ENCODE results near the gene FSTL4. TPM values are rescaled to one million over a fixed set of nuclear protein-coding genes. Genes with fewer than 3 reads are reported as not detected.

FSTL4 gene
- total RNA-seq, 4 donors from 2014 or later: 0.18 to 0.27 (median 0.20) TPM; not detected in 1

- DNase-seq (no peak), ATAC-seq (no peak)
- Histone ChIP-seq H3K27ac (no peak overlapping the region), H3K36me3 (no peaks in the 10 kb centered on the region), H3K9me3 (no peaks in the 10 kb centered on the region), H3K4me1 (peaks cover 8 to 13% of the 10 kb centered on the region in 2 donors), H3K27me3 (no peaks in the 10 kb centered on the region), H3K4me3 (no peak overlapping the region)
- TF ChIP-seq CTCF (IDR thresholded peaks at IDR 0.05 in 4 of 5, conservative IDR thresholded peaks at IDR 0.05 in 1 of 5) (no peak), POLR2A (IDR thresholded peaks at IDR 0.05) (no peak)
- intact Hi-C loops (cut with DNase I; ENCODE audit: low total_unique reads) (no loop called here), in situ Hi-C loops (cut with MboI; ENCODE audit: low sequenced_read_pairs in 4 of 4) (no loop called here)
These were observed 384.0 kb downstream of the FSTL4 start for GRCh38 chr5:133228316-133228715.

DNA sequence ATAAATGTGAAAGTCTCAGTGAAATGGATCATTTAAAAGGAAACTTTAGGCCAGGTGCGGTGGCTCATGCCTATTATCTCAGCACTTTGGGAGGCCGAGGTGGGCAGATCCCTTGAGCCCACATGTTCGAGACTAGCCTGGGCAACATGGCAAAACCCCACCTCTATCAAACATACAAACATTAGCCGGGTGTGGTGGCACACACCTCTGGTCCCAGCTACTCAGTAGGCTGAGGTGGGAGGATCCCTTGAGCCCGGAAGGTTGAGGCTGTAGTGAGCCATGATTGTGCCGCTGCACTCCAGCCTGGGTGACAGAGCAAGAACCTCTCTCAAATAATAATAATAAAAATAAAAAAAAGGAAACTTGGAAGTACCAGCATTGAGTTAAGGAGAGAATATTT is 384.4 kb downstream of the FSTL4 start:
- Histone ChIP-seq H3K4me1 (peaks cover 8 to 13% of the 10 kb centered on the region in 2 donors), H3K9me3 (no peaks in the 10 kb centered on the region), H3K4me3 (no peak overlapping the region), H3K27ac (no peak overlapping the region), H3K36me3 (no peaks in the 10 kb centered on the region), H3K27me3 (no peaks in the 10 kb centered on the region)
- in situ Hi-C loops (cut with MboI; ENCODE audit: low sequenced_read_pairs in 4 of 4): no loop called here
- DNase-seq (no peak), ATAC-seq (no peak)
- intact Hi-C loops (cut with DNase I; ENCODE audit: low total_unique reads): loop anchor here (2.0 kb wide), 2 partner anchors 17 to 59 kb away; no protein-coding TSS in a partner anchor
- TF ChIP-seq POLR2A (IDR thresholded peaks at IDR 0.05) (no peak), CTCF (IDR thresholded peaks at IDR 0.05 in 4 of 5, conservative IDR thresholded peaks at IDR 0.05 in 1 of 5) (no peak)

- Histone ChIP-seq H3K4me1 (peaks cover 8 to 13% of the 10 kb centered on the region in 2 donors), H3K27me3 (no peaks in the 10 kb centered on the region), H3K36me3 (no peaks in the 10 kb centered on the region), H3K9me3 (no peaks in the 10 kb centered on the region), H3K27ac (no peak overlapping the region), H3K4me3 (no peak overlapping the region)
- no peak for DNase-seq
- intact Hi-C loops (cut with DNase I; ENCODE audit: low total_unique reads): loop anchor here (2.0 kb wide), 2 partner anchors 18 to 60 kb away; no protein-coding TSS in a partner anchor
- ATAC-seq: no peak
- in situ Hi-C loops (cut with MboI; ENCODE audit: low sequenced_read_pairs in 4 of 4): no loop called here
- TF ChIP-seq CTCF (IDR thresholded peaks at IDR 0.05 in 4 of 5, conservative IDR thresholded peaks at IDR 0.05 in 1 of 5) (no peak), POLR2A (IDR thresholded peaks at IDR 0.05) (no peak)
These were observed 385.3 kb downstream of the FSTL4 start for GRCh38 chr5:133227082-133227481.

- Histone ChIP-seq H3K4me3 (no peak overlapping the region), H3K36me3 (no peaks in the 10 kb centered on the region), H3K4me1 (peaks cover 8 to 13% of the 10 kb centered on the region in 2 donors), H3K27me3 (no peaks in the 10 kb centered on the region), H3K9me3 (no peaks in the 10 kb centered on the region), H3K27ac (peak overlapping the region; percentile 69 to 84 (median 75))
- in situ Hi-C loops (cut with MboI; ENCODE audit: low sequenced_read_pairs in 4 of 4): no loop called here
- DNase-seq: no peak
- peak in 1 of 2 donors; percentile 16 for ATAC-seq
- TF ChIP-seq CTCF (IDR thresholded peaks at IDR 0.05 in 4 of 5, conservative IDR thresholded peaks at IDR 0.05 in 1 of 5): no peak
- no peak for TF ChIP-seq POLR2A (IDR thresholded peaks at IDR 0.05)
- intact Hi-C loops (cut with DNase I; ENCODE audit: low total_unique reads): loop anchor here (2.0 kb wide), 2 partner anchors 19 to 61 kb away; no protein-coding TSS in a partner anchor
These were observed 386.2 kb downstream of the FSTL4 start for GRCh38 chr5:133226186-133226585.

Measured in gastrocnemius medialis (tissue), 4 donors.